Panc1 (cell line): Measurements from ENCODE around the gene HS6ST3.

Experiments
- SIN3A ChIP-seq: IDR thresholded peaks from 2 replicates; pipeline ENCODE4 v1.6.1; 2012; ENCODE audit warnings: low read depth, mild to moderate bottlenecking, low read length, moderate library complexity, borderline replicate concordance; ENCODE audit not compliant: insufficient read depth
- TF ChIP-seq, protein P1 (sequence below): fragments of 450-650 bp; IDR thresholded peaks from 2 replicates; pipeline ENCODE4 v1.5.1; 2017; ENCODE audit warnings: mild to moderate bottlenecking
- TF ChIP-seq, protein P2 (sequence below), 2 experiments: IDR thresholded peaks; 2 replicates each; pipeline ENCODE4 v1.6.1; 2011 to 2012; ENCODE audit warnings: low read depth in 2 of 2, control low read depth in 1 of 2, low read length in 1 of 2, mild to moderate bottlenecking in 1 of 2, moderate library complexity in 1 of 2; ENCODE audit not compliant: insufficient read depth in 1 of 2

DNA sequence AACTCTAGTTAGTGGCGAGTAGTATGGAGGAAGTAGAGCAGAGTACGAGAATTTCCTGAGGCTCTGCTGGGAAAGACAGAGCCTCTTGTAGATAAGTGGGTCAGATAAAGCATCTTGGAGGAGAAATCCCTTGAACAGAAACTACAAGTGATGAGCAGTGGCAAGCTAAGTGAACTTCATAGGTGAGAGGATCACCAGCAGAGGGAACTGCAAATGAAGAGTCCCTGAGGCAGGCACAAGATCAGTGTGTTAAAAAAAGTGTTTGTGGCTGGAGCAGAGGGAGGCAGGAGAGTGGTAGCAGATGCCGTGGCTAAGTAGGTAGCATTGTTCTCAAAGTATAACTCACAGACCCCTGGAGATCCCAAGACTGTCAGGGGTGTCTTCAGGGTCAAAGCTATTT, 437.6 kb downstream of the HS6ST3 start:
- no peak for TF ChIP-seq SIN3A
- TF ChIP-seq, protein P1, sequence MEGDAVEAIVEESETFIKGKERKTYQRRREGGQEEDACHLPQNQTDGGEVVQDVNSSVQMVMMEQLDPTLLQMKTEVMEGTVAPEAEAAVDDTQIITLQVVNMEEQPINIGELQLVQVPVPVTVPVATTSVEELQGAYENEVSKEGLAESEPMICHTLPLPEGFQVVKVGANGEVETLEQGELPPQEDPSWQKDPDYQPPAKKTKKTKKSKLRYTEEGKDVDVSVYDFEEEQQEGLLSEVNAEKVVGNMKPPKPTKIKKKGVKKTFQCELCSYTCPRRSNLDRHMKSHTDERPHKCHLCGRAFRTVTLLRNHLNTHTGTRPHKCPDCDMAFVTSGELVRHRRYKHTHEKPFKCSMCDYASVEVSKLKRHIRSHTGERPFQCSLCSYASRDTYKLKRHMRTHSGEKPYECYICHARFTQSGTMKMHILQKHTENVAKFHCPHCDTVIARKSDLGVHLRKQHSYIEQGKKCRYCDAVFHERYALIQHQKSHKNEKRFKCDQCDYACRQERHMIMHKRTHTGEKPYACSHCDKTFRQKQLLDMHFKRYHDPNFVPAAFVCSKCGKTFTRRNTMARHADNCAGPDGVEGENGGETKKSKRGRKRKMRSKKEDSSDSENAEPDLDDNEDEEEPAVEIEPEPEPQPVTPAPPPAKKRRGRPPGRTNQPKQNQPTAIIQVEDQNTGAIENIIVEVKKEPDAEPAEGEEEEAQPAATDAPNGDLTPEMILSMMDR = no peak
- TF ChIP-seq, protein P2, sequence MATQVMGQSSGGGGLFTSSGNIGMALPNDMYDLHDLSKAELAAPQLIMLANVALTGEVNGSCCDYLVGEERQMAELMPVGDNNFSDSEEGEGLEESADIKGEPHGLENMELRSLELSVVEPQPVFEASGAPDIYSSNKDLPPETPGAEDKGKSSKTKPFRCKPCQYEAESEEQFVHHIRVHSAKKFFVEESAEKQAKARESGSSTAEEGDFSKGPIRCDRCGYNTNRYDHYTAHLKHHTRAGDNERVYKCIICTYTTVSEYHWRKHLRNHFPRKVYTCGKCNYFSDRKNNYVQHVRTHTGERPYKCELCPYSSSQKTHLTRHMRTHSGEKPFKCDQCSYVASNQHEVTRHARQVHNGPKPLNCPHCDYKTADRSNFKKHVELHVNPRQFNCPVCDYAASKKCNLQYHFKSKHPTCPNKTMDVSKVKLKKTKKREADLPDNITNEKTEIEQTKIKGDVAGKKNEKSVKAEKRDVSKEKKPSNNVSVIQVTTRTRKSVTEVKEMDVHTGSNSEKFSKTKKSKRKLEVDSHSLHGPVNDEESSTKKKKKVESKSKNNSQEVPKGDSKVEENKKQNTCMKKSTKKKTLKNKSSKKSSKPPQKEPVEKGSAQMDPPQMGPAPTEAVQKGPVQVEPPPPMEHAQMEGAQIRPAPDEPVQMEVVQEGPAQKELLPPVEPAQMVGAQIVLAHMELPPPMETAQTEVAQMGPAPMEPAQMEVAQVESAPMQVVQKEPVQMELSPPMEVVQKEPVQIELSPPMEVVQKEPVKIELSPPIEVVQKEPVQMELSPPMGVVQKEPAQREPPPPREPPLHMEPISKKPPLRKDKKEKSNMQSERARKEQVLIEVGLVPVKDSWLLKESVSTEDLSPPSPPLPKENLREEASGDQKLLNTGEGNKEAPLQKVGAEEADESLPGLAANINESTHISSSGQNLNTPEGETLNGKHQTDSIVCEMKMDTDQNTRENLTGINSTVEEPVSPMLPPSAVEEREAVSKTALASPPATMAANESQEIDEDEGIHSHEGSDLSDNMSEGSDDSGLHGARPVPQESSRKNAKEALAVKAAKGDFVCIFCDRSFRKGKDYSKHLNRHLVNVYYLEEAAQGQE (IDR thresholded peaks at IDR 0.05; ENCODE audit: insufficient read depth in 1 of 2, low read depth in 2 of 2, low read length in 1 of 2) = no peak
